ENCODE data around the gene TRMT10B. TPM values are rescaled to one million over a fixed set of nuclear protein-coding genes. Genes with fewer than 3 reads are reported as not detected.

The TRMT10B gene
- total RNA-seq, 3 donors from 2014 or later, result 7.2 to 14.8 (median 10.4) TPM

GRCh38 chr9:37778534-37778933, 24.9 kb downstream of the TRMT10B start:
- H3K36me3 ChIP-seq (ENCODE audit: low read depth), result no peaks in the 10 kb centered on the region
- no peak overlapping the region for H3K4me3 ChIP-seq
- DNase-seq (no peak), ATAC-seq (no peak)
- intact Hi-C loops (cut with DNase I, micrococcal nuclease), result no loop called here
- no peaks in the 10 kb centered on the region for H3K4me1 ChIP-seq (ENCODE audit: low read depth)
- TF ChIP-seq CTCF (IDR thresholded peaks at IDR 0.05), result no peak
- no peaks in the 10 kb centered on the region for H3K9me3 ChIP-seq

- DNase-seq, result no peak
- peaks cover 10% of the 10 kb centered on the region for H3K4me1 ChIP-seq (ENCODE audit: low read depth)
- H3K4me3 ChIP-seq, result peak overlapping the region; percentile 76
- no peaks in the 10 kb centered on the region for H3K36me3 ChIP-seq (ENCODE audit: low read depth)
- intact Hi-C loops (cut with DNase I, micrococcal nuclease), result loop anchor here in 1 of 2 donors (10.0 kb wide), 1 partner anchor 611 kb away; the partner anchor contains the start of gene ALDH1B1
- no peak for TF ChIP-seq CTCF (IDR thresholded peaks at IDR 0.05)
- H3K9me3 ChIP-seq, result no peaks in the 10 kb centered on the region
- ATAC-seq, result peak; percentile 8
Observed at GRCh38 chr9:37784291-37784615, 30.6 kb downstream of the TRMT10B start.

DNA sequence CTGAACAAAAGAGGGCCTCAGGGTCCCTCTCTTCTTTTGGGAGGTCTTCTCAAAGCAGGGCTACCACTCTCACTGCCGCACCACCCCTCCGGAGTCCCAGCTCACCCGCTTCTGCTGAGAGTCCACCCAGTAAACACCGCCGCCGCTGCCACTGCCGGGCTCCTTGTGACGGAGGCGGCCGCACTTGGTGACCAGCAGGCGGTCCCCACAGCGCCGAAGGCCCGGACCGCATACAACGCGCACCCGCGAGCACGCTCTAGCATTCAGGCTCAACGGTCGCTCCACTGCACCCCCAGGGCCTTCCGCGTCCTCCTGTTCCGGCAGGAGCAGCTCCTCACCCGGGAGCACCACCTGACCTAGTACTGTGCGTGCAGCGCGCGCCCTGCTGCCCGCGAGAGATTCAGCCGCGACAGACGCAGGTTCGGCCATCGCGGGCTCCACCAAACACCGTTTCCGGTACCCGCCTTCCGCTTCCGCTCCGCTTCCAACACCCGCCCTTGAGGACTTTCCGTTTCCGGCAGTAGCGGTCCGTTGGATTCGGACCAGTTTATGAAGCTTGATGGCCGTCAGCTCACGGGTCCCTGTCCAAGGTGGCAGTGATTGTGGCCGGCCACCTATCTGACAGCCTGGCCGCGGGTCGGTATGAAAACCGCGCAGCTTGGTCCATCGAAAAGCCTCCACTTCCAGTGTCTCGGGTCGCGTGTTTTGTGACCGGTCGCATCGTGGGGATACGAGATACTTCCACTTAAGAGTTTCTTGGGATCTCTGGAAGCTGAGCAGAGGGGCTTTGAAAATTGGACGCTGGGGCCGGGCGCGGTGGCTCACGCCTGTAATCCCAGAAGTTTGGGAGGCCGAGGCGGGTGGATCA, 31.2 kb downstream of the TRMT10B start, which contains the start of gene EXOSC3:
TSS of gene EXOSC3 (minus strand) at position 449 of the 868 bp plus-strand sequence. CDS start at position 429, 20 bp downstream.
- Histone ChIP-seq H3K36me3 (ENCODE audit: low read depth) (no peaks in the 10 kb centered on the region), H3K4me3 (peak within 1 kb of the TSS; percentile 76), H3K4me1 (ENCODE audit: low read depth) (peaks cover 10% of the 10 kb centered on the region), H3K9me3 (no peaks in the 10 kb centered on the region)
- TF ChIP-seq CTCF (IDR thresholded peaks at IDR 0.05), result no peak
- intact Hi-C loops (cut with DNase I, micrococcal nuclease), result loop anchor here in 1 of 2 donors (10.0 kb wide), 1 partner anchor 610 kb away; the partner anchor contains the start of gene ALDH1B1
- peak; percentile 98 for ATAC-seq
- DNase-seq, result peak; percentile 92 to 94 (median 93)

DNA sequence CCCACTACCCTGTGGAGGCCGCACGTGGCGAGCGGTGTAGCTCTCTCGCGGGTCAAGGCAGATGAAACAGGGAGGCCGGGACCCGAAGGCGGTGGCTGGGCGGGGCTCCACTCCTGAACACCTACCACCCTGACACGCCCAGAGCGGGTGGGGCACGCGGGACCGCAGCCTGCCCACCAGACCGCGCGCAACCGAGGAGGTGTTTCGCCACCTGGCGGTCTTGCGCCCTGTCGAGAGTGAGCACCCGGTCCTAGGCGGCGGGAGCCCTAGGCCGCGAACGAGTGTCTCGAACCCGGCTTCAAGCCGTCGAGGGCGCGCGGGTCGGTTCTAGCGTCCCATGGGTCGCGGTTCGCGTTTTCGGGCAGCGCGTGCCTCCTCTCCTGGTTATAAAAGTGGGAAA, 33.5 kb downstream of the TRMT10B start:
- TF ChIP-seq CTCF (IDR thresholded peaks at IDR 0.05), result no peak
- no peak for ATAC-seq

GRCh38 chr9:37788332-37788731, 34.7 kb downstream of the TRMT10B start:
- ATAC-seq (no peak), DNase-seq (no peak)
- TF ChIP-seq CTCF (IDR thresholded peaks at IDR 0.05), result no peak
- no peaks in the 10 kb centered on the region for H3K9me3 ChIP-seq
- intact Hi-C loops (cut with DNase I, micrococcal nuclease), result loop anchor here in 1 of 2 donors (10.0 kb wide), 1 partner anchor 606 kb away; the partner anchor contains the start of gene ALDH1B1
- no peak overlapping the region for H3K4me3 ChIP-seq
- H3K36me3 ChIP-seq (ENCODE audit: low read depth), result no peaks in the 10 kb centered on the region
- peaks cover 10% of the 10 kb centered on the region for H3K4me1 ChIP-seq (ENCODE audit: low read depth)

More for the DNA sequence above, 33.5 kb downstream of the TRMT10B start:
- Histone ChIP-seq H3K9me3 (no peaks in the 10 kb centered on the region), H3K4me3 (no peak overlapping the region), H3K36me3 (ENCODE audit: low read depth) (no peaks in the 10 kb centered on the region), H3K4me1 (ENCODE audit: low read depth) (peaks cover 10% of the 10 kb centered on the region)
- intact Hi-C loops (cut with DNase I, micrococcal nuclease), result loop anchor here in 1 of 2 donors (10.0 kb wide), 1 partner anchor 608 kb away; the partner anchor contains the start of gene ALDH1B1
- no peak for DNase-seq
